Measurements from ENCODE around the gene LBX2.

DNA sequence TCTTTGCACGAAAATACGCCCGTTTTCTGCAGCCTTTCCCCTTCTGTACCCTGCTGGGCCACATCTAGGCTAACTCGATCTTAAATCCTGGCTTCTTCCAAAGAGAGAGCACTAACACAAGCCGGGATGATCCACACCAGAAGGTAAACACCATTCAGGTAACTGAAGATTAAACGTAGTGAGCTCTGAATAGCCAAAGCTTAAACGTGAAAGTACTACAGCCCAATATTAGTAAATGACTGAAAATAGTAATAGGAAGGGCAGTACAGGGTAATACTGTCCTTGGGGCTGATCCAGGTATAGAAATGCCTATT lies 26.5 kb downstream of the LBX2 start:
- no peak for TF ChIP-seq POLR2AphosphoS5 (IDR thresholded peaks at IDR 0.05)
- no peak for TF ChIP-seq CTCF (IDR thresholded peaks at IDR 0.05)

Data from esophagus muscularis mucosa (tissue), 3 donors.